GM12892 (cell line): Measurements from ENCODE around the gene CCNYL1.

ENCODE experiments used
- POLR2A ChIP-seq: IDR thresholded peaks from 2 replicates; pipeline ENCODE4 v1.6.1; 2011; ENCODE audit warnings: low read depth, low read length, control low read depth
- POLR2AphosphoS5 ChIP-seq: IDR thresholded peaks from 2 replicates; pipeline ENCODE4 v1.6.1; 2011; ENCODE audit warnings: low read depth, low read length, control low read depth
- TAF1 ChIP-seq: IDR thresholded peaks from 2 replicates; pipeline ENCODE4 v1.6.1; 2011; ENCODE audit warnings: low read depth, mild to moderate bottlenecking, control low read depth, low read length, borderline replicate concordance

DNA sequence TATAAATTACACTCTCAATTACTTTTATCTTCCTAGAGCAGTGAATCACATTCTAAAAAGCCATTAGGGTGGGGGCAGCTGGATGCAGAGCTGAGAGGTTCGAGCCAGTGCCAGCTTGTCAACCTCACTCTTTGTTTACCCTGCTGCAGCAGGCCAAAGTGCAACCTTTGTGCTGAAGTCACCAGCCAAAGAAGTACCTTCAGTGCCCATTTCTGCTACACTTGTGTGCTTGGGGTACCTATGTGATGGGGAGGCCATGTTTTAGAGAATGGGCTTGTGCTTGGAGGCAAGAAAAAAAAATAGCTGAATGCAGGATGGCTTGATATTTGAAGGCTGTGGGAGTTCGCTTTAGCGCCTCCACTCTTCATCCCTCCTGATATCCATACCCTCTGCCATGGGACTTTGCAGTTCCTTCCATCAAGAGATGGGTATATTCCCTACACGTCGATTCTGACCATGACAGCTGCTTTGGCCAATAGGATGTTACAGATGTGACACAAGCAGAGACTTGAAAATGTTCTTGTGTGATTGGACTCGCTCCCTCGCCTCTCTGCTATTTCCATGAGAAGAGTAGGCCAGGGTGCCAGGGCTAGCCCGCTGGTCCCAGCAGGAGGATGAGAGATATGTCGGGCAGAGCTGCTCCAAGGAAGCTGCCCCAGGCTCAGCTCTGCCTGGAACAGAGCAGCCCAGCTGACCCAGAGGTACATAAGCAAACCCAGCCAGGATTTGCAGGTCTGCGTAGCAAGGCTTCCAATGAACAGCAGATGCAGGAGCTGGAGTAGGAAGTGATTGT lies 71.0 kb downstream of the CCNYL1 start:
- TF ChIP-seq POLR2A (no peak), POLR2AphosphoS5 (no peak), TAF1 (no peak)
